Muscle of arm (tissue), 12 donors: ENCODE results near the gene HACD2. TPM values are rescaled to one million over a fixed set of nuclear protein-coding genes. Genes with fewer than 3 reads are reported as not detected.

Source experiments
- DNase-seq: peaks from one replicate; pipeline ENCODE4 v3.0.0-alpha.2; 2013
- polyA plus RNA-seq, 12 donors: library from polyadenylated mRNA; unstranded; fragments of 120-200 nt; gene quantifications; one replicate each; pipeline ENCODE4 v1.2.1, GENCODE V29; 2013; ENCODE audit not compliant: insufficient read length in 12 of 12

HACD2 gene
- polyA plus RNA-seq, 12 donors: 10.3 to 27.5 (median 14.2) TPM; not detected in 1

DNA sequence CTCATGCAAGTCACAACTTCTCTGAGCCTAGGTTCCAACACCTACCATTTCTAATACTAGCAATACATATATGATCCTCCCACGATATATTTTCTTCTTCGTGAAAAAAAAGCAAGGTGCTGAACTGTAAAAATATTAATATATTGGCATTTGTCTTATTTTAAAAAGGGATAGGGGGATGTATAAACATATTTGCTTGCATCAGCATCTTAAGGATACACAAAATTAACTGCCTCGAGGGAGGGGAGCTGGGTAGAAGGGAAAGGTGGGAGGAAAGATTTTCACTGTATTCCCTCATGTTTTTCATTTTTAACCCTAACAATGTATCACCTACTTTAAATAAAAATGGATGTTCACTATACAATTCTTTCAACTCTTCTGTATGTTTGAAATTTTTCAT, 1.3 kb downstream of the HACD2 start:
- DNase-seq: no peak

DNA sequence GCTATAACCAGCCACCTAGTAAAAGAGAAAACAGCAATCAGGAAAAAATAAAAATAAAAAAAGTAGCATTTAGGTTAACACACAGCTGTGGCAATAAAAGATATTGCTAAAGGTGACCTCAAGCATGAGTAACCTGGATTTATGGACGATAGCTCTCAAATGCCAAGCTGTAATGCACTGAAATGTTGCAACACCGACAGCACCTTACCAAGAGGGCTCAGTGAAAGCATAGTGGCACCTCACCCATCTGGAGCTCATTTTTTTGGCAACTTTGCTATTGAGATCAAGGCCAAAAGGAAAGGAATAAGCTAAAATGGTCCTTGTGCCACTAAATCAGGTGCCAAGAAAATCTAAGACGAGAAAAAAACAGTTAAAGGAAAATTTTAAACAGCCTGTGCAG, 2.5 kb downstream of the HACD2 start:
- DNase-seq: no peak

GRCh38 chr3:123576122-123576521, 8.7 kb downstream of the HACD2 start:
- no peak for DNase-seq

DNA sequence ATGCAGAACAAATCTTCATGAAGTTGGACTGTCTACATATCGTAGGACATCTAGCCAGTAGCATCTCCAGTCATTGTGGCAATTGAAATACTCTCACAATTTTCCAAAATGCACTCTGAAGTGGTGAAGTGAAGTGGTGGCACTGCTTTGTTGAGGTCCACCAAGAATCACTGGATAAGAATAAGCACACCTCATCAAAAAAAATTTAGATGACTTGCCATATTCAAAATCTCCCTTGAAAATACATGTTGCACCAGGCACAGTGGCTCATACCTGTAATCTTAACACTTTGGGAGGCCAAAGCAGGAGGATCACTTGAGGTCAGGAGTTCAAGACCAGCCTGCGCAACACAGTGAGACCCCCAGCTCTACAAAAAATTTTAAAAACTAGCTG, 12.9 kb downstream of the HACD2 start:
- DNase-seq: no peak

GRCh38 chr3:123571264-123571972, 13.4 kb downstream of the HACD2 start:
- DNase-seq: no peak

- DNase-seq: no peak
Observed at GRCh38 chr3:123568875-123569274, 16.0 kb downstream of the HACD2 start.

GRCh38 chr3:123568034-123568433, 16.8 kb downstream of the HACD2 start:
- DNase-seq: no peak

GRCh38 chr3:123564056-123564455, 20.8 kb downstream of the HACD2 start:
- no peak for DNase-seq

DNA sequence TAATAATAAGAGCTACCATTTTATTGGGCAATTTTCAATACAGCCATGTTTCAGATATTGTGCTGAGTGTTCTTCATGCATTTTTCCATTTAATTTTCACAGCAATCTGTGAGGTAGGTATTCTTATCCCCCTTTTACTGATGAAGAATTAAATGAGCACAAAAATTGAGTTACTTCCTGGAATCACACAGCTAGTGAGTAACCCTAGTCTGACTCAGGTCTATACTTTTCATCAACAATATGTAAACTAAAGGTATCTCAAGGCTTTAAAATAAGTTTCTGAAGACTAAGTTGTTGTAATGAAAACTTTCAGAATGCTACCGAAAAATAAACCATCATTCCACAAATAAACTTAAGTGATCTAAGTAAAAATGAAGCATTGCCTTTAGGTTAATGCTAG, 22.3 kb downstream of the HACD2 start:
- no peak for DNase-seq

DNA sequence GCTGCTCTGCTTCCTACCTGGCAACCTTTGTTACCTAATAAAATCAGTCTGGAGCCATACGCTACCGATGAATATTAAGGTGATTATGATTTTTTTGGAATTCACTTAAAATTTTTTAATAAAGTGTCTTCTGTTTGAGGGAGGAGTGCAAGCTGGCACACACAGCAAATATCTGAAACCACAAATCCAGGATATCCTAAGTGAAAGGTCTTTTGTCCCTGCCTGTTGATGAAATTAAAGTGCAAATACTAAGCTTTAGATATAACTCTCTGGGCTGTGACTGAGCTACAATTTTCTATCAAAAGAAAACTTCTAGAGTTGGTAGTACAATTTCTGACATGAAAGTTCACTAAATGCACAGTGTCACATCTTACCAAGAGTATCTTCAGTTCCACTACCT, 23.7 kb downstream of the HACD2 start:
- no peak for DNase-seq

DNA sequence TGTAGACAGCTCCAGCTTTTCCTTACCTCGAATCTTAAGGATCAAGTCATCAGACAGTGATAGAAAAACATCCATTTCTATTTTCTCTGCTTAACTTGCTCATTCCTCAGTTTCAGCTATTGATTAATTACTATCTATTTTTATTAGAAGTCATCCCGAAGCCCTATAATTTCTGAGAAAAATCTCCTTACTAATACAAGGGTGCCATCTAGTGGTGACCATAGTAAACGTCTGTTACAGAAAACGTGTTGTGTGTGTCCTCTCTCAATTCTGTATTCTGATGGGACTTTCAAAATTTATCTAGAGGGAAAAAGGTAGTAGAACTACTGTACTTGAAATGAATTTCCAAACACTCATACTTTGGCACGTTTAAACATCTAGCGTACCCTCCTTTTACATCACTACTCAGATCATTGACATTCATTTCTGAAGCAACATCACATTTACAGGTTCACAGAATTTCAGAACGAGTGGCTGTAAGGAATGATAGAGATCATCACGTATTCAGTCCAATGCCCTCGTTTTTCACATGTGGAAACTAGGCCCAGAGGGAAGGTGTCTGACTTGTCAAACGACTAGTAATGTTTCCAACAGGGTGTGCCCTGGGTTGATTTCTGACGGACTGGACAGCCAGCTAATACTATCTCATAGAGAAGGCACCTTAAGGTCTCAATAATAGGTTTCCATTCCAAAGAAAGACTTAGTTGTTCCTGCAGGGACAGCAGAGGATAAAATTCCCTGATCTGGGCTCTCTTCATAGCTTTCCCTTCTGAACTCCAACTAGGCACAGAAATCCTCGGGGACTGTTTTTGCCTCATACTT, 25.6 kb downstream of the HACD2 start:
- peak; percentile 50 for DNase-seq

DNA sequence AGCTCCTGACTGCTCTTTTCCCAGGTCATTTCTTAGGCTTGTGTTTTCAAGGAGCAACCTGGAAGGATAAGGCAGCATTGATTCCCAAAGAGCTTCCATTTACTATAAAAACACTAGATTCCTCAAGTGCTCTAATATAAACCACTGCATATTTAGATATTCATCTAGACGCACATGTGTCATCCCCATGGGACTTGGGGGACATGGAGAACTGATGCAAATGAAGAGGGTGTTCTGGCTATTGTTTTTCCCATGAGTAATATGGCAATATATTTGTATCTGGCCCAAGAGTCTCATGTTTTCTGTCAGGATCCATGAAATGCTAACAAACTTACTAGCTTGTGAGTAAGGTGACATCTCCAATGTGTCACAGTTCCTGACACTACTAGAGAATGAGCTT, 31.3 kb downstream of the HACD2 start:
- DNase-seq: no peak

DNA sequence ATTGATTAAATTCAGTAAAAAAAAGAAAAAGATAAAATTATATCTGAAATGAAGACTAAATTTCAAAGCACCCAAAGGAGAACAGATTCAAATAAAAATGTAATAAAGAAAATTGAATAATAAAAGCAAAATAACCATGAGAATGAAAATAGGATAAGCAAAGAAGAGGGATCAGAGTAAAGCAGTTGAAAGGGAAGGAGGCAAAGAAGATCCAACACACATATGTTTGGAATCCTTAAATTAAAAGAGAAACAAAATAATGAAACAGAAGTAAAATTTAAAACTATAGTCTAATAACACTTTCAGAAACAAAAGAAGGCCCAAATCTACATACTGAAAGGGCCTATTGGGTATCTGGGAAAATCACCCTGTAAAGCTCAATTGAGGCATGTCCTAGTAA, 32.1 kb downstream of the HACD2 start:
- DNase-seq: no peak

DNA sequence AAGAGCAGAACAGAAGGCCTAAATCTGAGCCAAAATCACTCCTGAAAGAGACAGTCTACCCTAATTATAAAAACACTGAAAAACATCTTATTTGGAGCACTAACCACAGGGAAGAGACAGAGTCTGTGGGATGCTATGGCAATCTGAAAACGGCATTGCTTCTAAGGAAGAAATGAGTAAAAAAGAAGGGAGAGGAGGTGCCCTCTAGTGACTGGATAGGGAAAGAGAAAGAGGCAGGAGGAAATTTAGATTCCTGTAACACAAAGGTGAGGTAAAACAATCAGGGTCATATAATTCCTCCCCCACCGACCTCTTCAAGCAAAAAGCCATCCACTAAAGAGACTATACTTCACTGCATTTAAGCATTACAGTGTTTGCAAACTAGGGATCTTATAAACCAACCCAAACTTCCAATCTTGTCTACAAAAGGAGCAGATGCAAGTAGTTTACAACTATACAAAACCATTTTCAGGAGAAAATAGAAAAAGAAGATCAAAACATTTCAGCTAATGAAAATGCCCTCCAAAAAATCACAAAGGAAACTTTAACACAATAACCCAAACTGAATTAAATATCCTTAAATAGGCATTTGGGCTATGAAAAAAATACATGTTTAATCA, 32.6 kb downstream of the HACD2 start:
- DNase-seq: no peak

GRCh38 chr3:123547881-123548519, 36.9 kb downstream of the HACD2 start:
- DNase-seq: peak; percentile 25

DNA sequence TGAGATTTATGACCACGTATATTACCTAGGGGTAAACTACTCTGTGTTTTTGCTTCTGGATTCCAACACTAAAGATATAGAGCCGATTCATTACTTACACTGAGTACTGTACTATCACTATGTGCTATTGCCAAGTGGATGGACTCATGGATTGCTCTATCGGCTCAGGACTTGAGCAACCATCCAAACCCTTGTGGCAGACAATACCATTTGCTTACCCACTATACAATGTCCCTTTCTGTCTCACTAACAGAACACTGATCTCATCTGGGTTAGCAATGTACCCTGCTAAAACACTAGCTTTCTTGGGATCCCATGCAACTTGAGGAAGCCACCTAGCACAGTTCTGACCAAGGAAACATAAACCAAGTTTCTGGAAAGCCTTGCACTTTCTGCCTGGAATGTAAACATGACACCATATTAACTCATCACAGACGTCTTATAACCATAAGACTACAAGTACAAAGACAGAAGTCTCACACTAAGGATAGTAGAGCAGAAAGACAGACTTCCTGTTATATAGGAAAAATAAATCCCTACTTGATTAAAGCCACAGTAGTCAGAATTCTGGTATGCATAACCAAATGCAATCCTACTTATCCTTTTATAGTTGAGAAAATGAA, 38.6 kb downstream of the HACD2 start:
- no peak for DNase-seq

- no peak for DNase-seq
Observed at GRCh38 chr3:123543950-123544349, 40.9 kb downstream of the HACD2 start.

DNA sequence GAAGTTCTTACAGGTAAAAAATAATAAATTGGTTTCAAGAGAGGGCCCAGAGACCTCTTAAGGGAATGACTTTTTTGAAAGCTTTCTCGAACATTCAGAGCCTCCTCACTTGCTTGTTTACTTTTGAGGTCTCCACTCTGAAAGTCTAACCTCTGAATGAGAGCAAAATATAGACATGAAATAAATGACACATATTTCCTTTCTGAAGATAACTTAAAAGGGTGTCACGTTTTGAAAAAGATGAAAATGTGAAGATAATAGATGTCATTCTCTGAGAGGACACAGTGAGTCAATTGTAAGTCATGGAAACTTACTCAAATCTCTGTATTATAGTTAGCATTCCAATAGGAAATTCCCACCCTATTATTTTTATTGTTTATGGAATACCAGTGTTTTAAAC, 44.6 kb downstream of the HACD2 start:
- no peak for DNase-seq

DNA sequence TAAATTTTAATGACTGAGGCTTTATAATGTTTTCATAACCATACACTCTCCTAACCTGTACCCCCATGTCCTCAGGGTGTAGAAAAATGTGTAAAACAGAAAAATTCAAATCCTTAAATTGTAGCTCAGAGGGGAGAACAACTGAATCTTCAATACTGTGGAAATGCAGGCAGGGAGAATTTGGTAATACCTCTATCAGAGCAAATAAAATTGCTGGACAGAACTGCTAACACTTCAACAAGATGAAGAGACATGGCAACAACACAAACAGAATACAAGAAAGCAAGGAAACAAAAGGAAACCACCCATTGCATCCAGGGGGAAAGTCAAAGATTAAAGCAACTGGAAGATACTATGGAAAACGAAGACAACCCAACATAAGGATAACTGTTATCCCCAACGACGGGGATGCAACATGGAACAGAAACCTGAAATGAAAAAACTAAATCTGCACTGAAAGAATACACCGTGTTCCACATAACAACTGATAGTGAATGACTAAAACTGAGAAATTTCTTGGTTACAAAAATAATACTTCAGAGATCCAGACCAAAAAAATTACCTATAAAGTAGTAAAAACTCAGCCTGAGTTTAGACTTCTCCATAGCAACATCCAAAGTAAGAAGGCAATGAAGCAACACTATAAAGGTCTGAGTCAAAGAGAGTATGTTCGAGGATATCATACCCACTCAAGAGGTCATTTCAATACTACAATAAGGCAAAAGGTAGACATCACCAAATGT, 48.5 kb downstream of the HACD2 start:
- no peak for DNase-seq

DNA sequence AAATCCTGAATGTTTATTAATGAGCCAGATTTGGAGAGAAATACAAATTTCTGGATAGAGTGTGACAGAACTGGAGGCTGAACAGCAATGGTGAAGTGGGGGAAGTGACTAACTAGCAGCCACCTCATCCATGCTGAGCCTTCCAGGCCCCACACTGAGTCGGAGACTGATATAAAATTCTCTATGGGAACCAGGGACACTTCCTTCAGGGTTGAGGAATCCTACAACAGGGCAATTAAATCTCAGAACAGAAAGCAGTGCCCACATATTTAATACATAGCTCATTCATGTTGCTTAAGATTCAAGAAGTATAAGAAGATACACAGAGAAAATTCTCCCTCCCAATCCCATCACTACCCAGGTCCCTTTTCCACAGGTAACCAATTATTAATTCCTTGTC, 49.3 kb downstream of the HACD2 start:
- no peak for DNase-seq

DNA sequence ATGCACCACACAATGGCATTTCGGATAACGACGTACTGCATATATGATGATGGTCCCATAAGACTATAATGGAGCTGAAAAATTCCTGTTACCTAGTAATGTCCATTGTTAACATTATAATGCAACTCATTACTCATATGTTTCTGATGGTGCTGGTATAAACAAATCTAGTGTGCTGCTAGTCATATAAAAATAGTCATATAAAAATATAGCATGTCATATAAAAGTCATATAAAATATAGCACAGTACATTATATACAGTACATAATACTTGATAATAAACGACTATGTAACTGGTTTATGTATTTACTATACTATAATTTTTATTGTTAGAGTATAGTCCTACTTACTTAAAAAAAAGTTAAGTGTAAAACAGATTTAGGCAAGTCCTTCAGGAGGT, 50.6 kb downstream of the HACD2 start:
- no peak for DNase-seq
